K562 (cell line): Measurements from ENCODE around the gene CCDC92. TPM values are rescaled to one million over a fixed set of nuclear protein-coding genes. Genes with fewer than 3 reads are reported as not detected.

ENCODE experiments used
- ATAC-seq: fragments of 200-7000 bp; cut with Tn5 transposase; 3 replicates; pipeline ENCODE4 v1.9.1; 2020; ENCODE audit warnings: moderate library complexity
- BruUV-seq: library from RNA; stranded (reverse); fragments of 400-500 nt; replicated peaks from 2 replicates; lab custom pipeline; 2021; lab: Mats Ljungman, UMichigan
- CTCF ChIA-PET: fragments of 300-600 bp; formaldehyde crosslinking; extraction: SDS; loops from one replicate; lab custom pipeline; 2021; ENCODE audit warnings: low intra/inter-chr PET ratio; lab: Yijun Ruan, JAX
- POLR2A ChIA-PET: fragments of 300-600, 350-650 bp; sonication (Branson Sonifier 250); formaldehyde crosslinking; extraction: SDS; loops from one replicate; lab custom pipeline; 2021; ENCODE audit warnings: antibody characterized with exemption, inconsistent platforms; lab: Yijun Ruan, JAX
- DNase-seq, 4 experiments: peaks; one replicate each; pipeline versions ENCODE4 v3.0.0 to v3.0.0-alpha.2; 2011 to 2018; ENCODE audit warnings: low spot score in 3 of 4, mixed read lengths in 3 of 4; ENCODE audit errors: extremely low read depth in 1 of 4
- FAIRE-seq: peaks from 2 replicates; lab custom pipeline; 2011; peaks lifted over from hg19 to GRCh38; lab: Jason Lieb, UNC
- H2AFZ ChIP-seq: 2 replicates; pipeline ENCODE4 v1.6.0; 2011; ENCODE audit warnings: low read depth, low read length, control low read depth, inconsistent platforms
- H3K27ac ChIP-seq: fragments of 200-600 bp; 3 replicates; pipeline ENCODE4 v1.8.0; 2011; ENCODE audit warnings: low read depth, mild to moderate bottlenecking, control low read depth, inconsistent platforms, low read length, moderate library complexity, mixed read lengths; ENCODE audit errors: extremely low read depth
- H3K27me3 ChIP-seq, 2 experiments: fragments of 300-600 bp in 1 of 2; 2 replicates in 1 of 2; 3 replicates in 1 of 2; pipeline versions ENCODE4 v1.6.0 to v1.8.0; 2011; ENCODE audit warnings: inconsistent platforms in 2 of 2, low read length in 2 of 2, mild to moderate bottlenecking in 1 of 2, mixed read lengths in 1 of 2, moderate library complexity in 1 of 2; ENCODE audit not compliant: control insufficient read depth in 2 of 2, insufficient read depth in 2 of 2
- H3K36me3 ChIP-seq: fragments of 300-600 bp; 3 replicates; pipeline ENCODE4 v1.8.0; 2011; ENCODE audit warnings: mild to moderate bottlenecking, low read length, inconsistent platforms; ENCODE audit not compliant: control insufficient read depth, insufficient read depth
- H3K4me1 ChIP-seq, 2 experiments: fragments of 200-600 bp in 1 of 2; replicated peaks in 1 of 2; 2 replicates in 1 of 2; 3 replicates in 1 of 2; pipeline versions ENCODE4 v1.5.1 to v1.8.0; 2011; ENCODE audit warnings: inconsistent platforms in 2 of 2, low read length in 2 of 2, mild to moderate bottlenecking in 1 of 2, mixed read lengths in 1 of 2, moderate library complexity in 1 of 2; ENCODE audit not compliant: control insufficient read depth in 2 of 2, insufficient read depth in 2 of 2
- H3K4me2 ChIP-seq: 2 replicates; pipeline ENCODE4 v1.6.1; 2011; ENCODE audit warnings: low read length, control low read depth, inconsistent platforms, mixed read lengths; ENCODE audit not compliant: insufficient read depth
- H3K4me3 ChIP-seq: fragments of 200-600 bp; sonication (generic), shearing (Covaris generic); 2 replicates; pipeline ENCODE4 v1.5.1; 2016; ENCODE audit warnings: control low read depth, inconsistent platforms
- H3K79me2 ChIP-seq: fragments of 200-600 bp; 3 replicates; pipeline ENCODE4 v1.8.0; 2011; ENCODE audit warnings: low read length, inconsistent platforms; ENCODE audit not compliant: control insufficient read depth, insufficient read depth
- H3K9ac ChIP-seq, 2 experiments: 2 replicates each; pipeline versions ENCODE4 v1.6.0 to v1.6.1; 2011; ENCODE audit warnings: low read depth in 2 of 2, low read length in 2 of 2, control low read depth in 1 of 2, inconsistent platforms in 1 of 2, mild to moderate bottlenecking in 1 of 2, mixed read lengths in 1 of 2; ENCODE audit not compliant: insufficient read depth in 1 of 2
- H3K9me1 ChIP-seq: one replicate; pipeline ENCODE4 v1.6.0; 2011; ENCODE audit warnings: inconsistent platforms, mild to moderate bottlenecking, low read length, moderate library complexity; ENCODE audit not compliant: control insufficient read depth, insufficient read depth
- H3K9me3 ChIP-seq: replicated peaks from 2 replicates; pipeline ENCODE4 v1.5.1; 2011; ENCODE audit warnings: low read depth, low read length, inconsistent platforms; ENCODE audit not compliant: control insufficient read depth, insufficient read depth
- H4K20me1 ChIP-seq: replicated peaks from 2 replicates; pipeline ENCODE4 v1.6.1; 2011; ENCODE audit warnings: low read length, inconsistent platforms, mixed read lengths; ENCODE audit not compliant: control insufficient read depth, insufficient read depth
- BRD4 ChIP-seq: fragments of 200-600 bp; sonication (generic); IDR thresholded peaks from 2 replicates; pipeline ENCODE4 v1.6.1; 2017; ENCODE audit warnings: inconsistent platforms
- WGBS: fragments of 100-300 bp; shearing (Covaris generic); methylation state at CpG from one replicate; pipeline ENCODE4 v1.1.6; 2016; ENCODE audit warnings: low coverage, mixed read lengths; ENCODE audit not compliant: insufficient coverage; ENCODE audit errors: missing lambda C conversion rate; 5-methylcytosine and 5-hydroxymethylcytosine counted together
- in situ Hi-C: fragments of 300-500 bp; cut with MboI; formaldehyde crosslinking; loops from 4 replicates; pipeline ENCODE4 v1.15.0; 2018; ENCODE audit warnings: inconsistent platforms, mixed read lengths
- intact Hi-C: fragments of 100-400 bp; cut with micrococcal nuclease; formaldehyde crosslinking; loops from 2 replicates; pipeline ENCODE4 v1.14.2; 2022
- polyA plus RNA-seq, 8 experiments: library from polyadenylated mRNA; depleted of rRNA in 4 of 8; stranded (reverse) in 5 of 8; unstranded in 3 of 8; fragments of >200 nt; fragmentation: Nextera tagmentation in 2 of 8; fragmentation: Illumina TruSeq in 1 of 8; extraction: Ambion mirVana in 2 of 8; extraction: Trizol in 1 of 8; gene quantifications; 2 replicates each; pipeline versions ENCODE4 v1.2.1 to v1.2.3, GENCODE V29; 2011 to 2014; ENCODE audit warnings: inconsistent platforms in 1 of 8, missing spikeins in 1 of 8
- total RNA-seq, 7 experiments: library from RNA; depleted of rRNA in 6 of 7; stranded (reverse); fragments of >200 nt in 6 of 7; fragmentation: Illumina TruSeq in 2 of 7; extraction: Trizol in 2 of 7; gene quantifications; 2 replicates each; pipeline versions ENCODE4 v1.2.1 to v1.2.3, GENCODE V29; 2011 to 2021; ENCODE audit warnings: low replicate concordance in 1 of 7
- TF ChIP-seq, protein P1 (sequence below), 2 experiments: fragments of 450-650 bp in 1 of 2; sonication (generic) in 1 of 2; formaldehyde crosslinking in 1 of 2; IDR thresholded peaks; 2 replicates each; pipeline versions ENCODE4 v1.7.1 to v1.9.0; 2016 to 2022; ENCODE audit warnings: inconsistent platforms in 1 of 2, mild to moderate bottlenecking in 1 of 2, missing genetic modification reagents in 1 of 2

CCDC92 gene
- total and polyA plus RNA-seq, 9 of the 15 experiments (the other 6 are each of a cell fraction or from before 2014, with no cell fraction given): 0.27 to 5.9 (median 2.1) TPM

DNA sequence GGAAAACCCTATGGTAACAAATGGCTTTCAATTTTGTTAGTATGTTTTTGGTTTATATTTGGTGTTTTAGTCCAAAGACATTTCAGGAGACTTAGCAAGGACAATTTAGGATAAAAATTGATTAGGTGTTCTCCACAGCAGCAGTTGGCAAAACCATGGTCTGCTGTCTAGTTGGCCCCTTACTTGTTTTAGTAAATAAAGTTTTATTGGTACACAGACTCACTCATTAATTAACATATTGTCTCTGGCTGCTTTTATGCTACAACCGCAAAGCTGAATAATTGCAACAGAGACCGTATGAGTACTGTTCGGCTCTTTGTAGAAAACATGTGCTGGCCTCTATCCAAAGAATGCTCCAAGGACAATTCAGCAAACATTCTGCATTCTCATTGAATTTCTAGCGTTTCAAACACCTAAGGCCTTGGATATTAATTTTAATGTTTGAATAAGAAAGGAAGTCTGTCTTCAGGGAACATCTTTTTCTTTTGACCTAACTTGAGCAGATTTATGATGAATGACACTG, 77.7 kb downstream of the CCDC92 start:
- H2AFZ ChIP-seq: no peak overlapping the region
- no peak for ATAC-seq
- H4K20me1 ChIP-seq: no peaks in the 10 kb centered on the region; the same call in 1 of the 2 replicates
- no peak for TF ChIP-seq BRD4
- TF ChIP-seq, protein P1, sequence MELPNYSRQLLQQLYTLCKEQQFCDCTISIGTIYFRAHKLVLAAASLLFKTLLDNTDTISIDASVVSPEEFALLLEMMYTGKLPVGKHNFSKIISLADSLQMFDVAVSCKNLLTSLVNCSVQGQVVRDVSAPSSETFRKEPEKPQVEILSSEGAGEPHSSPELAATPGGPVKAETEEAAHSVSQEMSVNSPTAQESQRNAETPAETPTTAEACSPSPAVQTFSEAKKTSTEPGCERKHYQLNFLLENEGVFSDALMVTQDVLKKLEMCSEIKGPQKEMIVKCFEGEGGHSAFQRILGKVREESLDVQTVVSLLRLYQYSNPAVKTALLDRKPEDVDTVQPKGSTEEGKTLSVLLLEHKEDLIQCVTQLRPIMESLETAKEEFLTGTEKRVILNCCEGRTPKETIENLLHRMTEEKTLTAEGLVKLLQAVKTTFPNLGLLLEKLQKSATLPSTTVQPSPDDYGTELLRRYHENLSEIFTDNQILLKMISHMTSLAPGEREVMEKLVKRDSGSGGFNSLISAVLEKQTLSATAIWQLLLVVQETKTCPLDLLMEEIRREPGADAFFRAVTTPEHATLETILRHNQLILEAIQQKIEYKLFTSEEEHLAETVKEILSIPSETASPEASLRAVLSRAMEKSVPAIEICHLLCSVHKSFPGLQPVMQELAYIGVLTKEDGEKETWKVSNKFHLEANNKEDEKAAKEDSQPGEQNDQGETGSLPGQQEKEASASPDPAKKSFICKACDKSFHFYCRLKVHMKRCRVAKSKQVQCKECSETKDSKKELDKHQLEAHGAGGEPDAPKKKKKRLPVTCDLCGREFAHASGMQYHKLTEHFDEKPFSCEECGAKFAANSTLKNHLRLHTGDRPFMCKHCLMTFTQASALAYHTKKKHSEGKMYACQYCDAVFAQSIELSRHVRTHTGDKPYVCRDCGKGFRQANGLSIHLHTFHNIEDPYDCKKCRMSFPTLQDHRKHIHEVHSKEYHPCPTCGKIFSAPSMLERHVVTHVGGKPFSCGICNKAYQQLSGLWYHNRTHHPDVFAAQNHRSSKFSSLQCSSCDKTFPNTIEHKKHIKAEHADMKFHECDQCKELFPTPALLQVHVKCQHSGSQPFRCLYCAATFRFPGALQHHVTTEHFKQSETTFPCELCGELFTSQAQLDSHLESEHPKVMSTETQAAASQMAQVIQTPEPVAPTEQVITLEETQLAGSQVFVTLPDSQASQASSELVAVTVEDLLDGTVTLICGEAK (IDR thresholded peaks at IDR 0.05): peak; percentile 82
- TF ChIP-seq, protein P1 (CRISPR knock-in tag; IDR thresholded peaks at IDR 0.05): peak; percentile 72
- TF ChIP-seq, all 486 proteins: peak for 1
- Histone ChIP-seq H3K4me3 (no peak overlapping the region), H3K4me1 (peaks cover 0 to 4% of the 10 kb centered on the region in 2 experiments; a peak in 2 of 5 replicates), H3K4me2 (no peak overlapping the region), H3K9ac (no peak overlapping the region), H3K79me2 (no peaks in the 10 kb centered on the region), H3K27ac (no peak overlapping the region), H3K36me3 (no peaks in the 10 kb centered on the region), H3K9me3 (no peaks in the 10 kb centered on the region), H3K9me1 (no peaks in the 10 kb centered on the region), H3K27me3 (peaks cover 63 to 81% of the 10 kb centered on the region in 2 experiments)
- POLR2A ChIA-PET: no interaction called here
- DNase-seq (no peak), FAIRE-seq (no peak)
- BruUV-seq: no TSS peak
- CTCF ChIA-PET: no interaction called here
- 19% methylated on average over 4 of the region's 4 CpGs for WGBS
- in situ Hi-C loops: no loop called here
- intact Hi-C loops: no loop called here
